T-helper 22 cell (primary cell): ENCODE data around the gene SPNS2.

Source experiments
- DNase-seq: peaks from one replicate; pipeline ENCODE4 v3.0.0-alpha.2; 2020; ENCODE audit warnings: low read depth

Gene SPNS2

DNA sequence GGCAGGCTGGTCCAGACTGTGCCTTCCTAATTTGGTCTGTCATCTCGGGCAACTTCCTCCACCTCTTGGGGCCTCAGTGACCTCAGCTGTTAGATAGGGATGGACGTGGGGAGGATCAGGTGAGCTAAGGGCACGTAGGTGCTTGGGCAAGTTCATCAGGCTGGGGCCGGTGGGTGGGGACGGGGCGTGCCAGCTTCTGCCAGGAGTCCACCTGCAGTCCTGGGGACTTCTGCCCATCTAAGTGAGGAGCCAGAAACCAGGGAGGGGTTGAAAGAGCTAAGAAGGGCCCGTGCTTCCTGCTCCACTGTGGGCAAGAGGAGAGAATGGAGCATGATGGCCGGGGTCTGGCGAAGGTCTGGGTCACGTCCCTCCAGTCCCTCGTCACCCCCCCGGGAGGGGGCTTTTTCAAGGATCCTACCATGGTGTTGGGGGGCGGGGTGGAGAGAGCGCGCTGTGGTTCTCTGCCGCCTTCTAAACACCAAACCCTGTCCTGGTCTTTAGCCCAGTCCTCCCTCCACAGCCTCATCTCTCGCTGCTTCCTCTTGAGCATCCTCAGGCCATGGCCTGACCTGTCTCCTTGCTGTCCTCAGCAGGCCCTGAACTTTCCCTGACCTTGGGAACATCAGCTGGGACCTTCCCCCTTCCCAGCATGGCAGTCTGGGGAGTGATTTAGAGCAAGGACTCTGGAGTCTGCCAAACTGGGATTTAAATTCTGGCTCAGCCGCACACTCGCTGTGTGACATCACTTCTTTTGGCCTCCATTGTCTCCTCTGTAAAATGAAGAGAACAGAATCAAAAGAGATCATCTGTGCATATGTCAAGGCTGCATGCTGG lies 21.6 kb downstream of the SPNS2 start:
- no peak for DNase-seq

DNA sequence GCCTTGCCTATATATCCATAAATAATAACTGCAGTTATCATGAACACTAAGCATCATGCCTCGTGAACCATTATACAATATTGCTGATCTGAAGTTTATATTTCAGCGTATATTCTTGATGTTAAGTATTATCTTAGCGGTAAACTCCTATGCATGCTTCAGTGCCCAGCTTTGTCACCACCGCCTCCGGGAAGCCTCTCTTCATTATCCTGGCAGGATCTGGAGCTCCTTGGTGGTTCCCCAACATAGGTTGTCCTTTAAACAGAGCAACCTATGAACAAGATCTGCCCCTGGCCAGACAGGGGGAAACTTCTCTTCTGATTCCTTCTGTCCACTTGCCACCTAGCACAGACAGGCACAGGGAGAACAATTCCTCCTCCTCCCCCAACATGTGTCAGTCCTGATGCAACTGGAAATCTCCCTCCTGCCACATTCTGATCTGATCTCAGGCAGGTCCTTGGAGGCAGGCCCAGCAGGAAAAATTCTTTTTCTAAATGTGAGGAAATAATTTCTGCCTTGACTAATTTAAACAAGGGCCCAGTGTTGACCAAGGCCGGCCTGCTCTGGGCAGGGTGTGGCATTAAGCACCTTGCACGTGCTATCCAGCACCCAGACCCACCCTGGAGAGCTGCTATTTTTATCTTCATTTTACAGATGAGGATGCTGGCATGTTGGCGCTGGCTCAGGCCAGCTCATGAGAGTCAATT lies 22.4 kb downstream of the SPNS2 start:
- DNase-seq = no peak

DNA sequence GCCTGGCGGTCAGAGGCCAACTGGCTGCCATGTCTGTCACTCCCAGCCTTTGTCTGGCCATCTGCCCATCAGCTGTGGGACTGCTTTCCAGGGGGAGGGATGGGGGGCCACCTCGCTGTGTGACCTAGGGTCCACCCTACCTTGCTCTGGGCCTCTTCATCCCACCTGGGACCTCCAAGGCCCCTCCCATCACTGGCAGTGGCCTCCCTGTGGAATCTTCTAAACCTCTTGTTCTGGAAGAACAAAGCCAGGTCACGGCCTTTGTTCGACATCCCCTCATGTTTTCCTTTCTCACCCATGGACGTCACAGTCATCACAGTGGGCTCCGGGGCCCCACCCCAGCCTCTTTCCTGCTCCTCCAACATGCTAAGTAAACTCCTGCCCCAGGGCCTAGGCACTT lies 24.0 kb downstream of the SPNS2 start:
- no peak for DNase-seq

DNA sequence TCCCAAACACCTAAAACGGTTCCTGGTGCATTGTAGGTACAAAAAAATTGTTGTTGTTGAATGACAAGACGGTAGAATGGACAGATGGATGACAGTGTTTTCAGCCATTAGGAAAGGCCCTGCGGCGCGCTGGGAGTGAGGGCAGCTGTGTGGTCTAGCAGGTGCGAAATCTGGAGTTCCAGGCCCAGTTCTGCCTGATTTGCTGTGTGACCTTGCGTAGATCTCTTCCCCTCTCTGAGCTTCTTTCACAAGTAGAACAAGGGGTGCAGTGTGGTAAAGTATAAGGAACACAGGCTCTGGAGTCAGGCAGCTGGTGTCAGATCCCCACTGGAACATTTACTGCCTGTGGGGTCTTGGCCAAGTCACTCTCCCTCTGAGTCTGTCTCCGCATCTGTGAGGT lies 25.3 kb downstream of the SPNS2 start:
- no peak for DNase-seq

DNA sequence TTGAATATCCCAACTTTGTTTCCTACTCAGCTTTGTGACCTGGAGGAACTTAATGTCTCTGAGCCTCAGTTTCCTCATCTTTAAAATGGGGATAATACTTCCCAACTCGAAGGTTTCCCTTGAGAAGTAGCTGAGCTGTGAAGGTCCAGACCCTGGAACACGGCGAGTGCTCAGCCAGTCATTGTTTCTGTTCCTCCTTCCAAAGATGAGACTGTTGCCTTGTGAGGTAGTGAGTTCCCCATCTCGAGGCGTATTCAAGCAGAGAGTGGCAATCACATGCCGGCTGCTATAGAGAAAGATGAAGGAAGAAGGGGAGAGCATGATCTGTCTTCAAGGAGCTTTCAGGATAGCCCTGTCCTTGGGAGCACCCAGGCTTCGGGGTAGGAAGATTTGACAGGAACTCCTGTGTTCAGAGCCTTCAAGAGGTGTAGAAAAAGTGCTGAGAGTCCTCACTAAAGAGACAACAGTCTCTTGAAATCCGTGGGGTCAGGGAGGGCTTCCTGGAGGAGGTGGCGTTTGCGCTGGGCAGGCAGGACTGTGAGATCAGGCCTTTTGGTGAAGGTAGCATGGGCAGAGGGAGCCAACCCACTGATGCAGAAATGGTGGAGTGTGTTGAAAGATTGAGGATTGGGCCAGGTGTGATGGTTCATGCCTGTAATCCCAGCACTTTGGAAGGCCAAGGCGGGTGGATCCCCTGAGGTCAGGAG lies 27.2 kb downstream of the SPNS2 start:
- DNase-seq = no peak

DNA sequence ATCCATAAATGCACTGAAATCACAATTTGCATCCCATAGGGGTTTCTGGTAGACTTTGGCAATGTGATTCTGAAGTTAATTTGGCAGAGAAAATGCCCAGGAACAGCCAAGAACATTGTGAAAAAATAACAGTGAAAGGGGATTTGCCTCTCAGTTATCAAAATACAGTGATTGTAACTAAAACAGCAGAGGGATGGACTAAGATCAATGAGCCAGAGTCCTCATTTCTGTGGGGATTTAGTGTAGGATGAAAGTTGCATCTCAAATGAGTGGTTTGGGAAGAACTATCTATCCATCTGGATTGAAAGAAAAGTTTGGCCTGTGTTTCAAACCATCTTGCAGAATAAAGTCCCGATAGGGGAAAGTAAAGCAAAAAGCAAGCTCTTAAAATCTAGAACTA lies 28.5 kb downstream of the SPNS2 start:
- no peak for DNase-seq

DNA sequence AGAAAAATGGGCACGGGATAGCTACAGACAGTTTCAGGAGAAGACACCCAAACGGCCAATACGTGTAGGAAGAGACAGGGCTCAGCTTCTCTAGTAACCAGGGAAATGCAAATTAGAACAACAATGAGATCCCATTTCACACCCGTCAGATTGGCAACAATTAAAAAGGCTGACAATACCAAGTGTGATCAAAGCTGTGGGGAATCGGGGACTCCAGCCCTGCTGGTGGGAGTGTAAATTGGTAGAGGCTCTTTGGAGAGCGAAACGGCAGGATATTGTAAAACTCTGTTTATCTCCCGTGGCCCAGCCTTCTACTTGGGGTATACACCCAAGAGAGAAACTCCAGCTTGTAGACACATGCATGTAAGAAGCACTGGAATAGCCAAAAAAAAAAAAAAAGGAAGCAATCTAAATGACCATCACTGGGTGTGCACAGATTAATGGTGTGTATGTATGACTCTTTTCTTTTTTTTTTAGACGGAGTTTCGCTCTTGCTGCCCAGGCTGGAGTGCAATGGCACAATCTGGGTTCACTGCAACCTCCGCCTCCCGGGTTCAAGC lies 29.0 kb downstream of the SPNS2 start:
- DNase-seq = no peak

DNA sequence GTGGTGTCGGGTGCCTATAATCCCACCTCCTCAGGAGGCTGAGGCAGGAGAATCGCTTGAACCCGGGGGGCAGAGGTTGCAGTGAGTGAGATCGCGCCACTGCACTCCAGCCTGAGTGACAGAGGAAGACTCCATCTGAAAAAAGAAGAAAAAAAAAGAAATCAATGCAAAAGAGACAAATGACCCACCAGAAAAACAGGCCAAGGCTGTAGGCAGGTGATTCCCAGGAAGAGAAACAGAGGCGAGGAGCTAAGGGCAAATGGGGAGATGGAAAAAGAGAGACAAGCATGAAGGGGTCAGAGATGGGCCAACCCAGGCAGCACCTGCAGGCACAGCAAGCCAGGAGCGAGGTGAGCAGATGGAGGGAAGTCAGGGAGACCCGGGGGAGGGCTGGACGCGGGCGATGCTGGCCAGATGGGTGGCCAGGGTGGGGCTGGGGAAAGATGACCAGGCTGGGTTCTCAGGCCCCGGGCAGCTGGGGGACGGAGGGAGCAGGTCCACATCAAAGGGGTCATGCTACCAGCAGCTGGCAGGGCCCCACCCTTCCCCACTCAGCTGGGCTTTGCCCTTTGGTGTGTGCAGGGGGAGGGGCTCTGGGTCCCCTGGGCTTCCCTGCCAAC lies 31.0 kb downstream of the SPNS2 start:
- no peak for DNase-seq

DNA sequence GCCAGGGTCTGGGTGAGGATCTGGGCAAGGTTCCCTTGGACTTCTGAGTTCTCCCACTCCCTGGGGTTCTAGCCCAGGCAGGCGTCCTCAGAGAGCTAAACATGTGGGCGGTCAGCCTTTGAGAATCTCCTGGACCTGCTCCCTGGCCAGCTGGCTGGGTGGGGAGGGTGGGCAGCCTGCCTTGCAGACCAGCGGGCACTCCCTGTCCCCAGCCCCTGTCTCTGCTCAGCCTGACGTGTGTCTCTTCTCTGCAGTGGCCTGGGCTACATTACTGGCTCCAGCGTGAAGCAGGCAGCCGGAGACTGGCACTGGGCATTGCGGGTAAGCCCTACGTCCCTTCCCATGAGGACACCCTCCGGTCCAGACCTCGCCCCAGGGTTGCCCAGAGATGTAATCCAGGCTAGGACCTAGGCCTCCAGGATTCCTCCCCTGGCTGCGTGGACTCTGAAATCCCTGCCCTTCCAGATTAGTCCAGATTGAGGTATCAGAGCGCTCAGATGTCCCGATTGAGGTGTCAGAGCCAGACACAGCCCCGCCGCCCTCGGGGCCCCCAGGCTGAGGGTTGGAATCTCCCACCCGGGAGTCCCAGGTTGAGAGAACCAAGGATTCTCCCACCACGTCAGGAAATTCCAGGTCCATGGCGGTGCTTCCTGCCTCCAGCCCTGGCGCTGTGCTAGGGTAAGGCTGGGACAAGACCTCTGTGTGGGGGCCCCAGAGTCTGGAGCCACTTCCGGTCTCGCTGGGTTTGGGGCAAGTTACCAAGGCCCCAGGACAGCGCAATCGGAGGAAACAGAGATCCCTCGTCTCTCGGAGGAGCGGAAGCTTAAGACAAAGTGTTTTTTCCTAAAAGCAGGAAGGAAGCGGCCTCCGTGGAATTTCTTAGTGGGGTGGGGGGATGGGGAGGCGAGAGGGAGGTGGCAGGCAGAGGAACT lies 32.4 kb downstream of the SPNS2 start:
- DNase-seq = no peak

DNA sequence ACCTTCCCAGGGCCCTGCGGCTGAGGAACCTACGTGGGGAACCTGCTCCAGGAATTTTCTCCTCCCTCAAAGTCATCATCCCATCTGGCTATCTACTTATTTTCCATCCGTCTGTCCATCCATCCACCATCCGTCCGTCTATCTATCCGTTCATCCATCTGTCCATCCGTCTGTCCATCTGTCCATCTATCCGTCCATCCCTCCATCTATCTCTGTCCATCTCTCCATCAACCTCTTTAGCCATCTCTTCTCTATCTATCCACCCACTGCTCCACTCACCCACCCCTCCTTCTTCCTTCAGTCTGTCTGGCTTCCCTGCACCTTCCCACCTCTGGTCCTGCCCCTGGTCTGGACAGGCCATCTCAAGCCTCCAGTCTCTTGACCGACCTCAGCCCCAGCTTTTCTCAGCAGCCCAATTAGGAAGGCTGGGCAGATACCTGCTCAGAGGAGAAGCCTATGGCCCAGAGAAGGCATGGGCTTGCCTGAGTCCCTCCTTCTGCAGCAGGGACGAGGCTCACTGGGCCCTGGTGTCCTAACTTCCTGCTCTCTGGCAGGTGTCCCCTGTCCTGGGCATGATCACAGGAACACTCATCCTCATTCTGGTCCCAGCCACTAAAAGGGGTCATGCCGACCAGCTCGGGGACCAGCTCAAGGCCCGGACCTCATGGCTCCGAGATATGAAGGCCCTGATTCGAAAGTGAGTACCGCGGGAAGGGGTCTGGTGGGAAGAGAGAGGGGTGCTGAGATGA lies 33.5 kb downstream of the SPNS2 start:
- DNase-seq = no peak

DNA sequence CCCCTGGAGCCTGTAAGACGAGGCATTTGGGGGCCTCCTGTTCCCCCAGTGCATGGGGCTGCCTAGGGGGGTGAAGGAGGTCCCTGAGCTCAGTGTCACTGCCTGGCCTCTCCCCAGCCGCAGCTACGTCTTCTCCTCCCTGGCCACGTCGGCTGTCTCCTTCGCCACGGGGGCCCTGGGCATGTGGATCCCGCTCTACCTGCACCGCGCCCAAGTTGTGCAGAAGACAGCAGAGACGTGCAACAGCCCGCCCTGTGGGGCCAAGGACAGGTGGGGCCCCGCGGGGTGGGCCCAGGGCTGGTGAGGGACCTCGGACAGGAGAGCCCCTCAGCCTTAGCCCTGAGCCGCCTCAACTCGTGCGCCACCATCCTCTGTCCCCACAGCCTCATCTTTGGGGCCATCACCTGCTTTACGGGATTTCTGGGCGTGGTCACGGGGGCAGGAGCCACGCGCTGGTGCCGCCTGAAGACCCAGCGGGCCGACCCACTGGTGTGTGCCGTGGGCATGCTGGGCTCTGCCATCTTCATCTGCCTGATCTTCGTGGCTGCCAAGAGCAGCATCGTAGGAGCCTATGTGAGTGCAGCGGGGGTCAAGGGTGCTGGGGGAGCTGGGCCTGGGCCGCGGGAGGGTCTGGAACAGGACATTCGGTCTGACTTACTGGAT lies 34.3 kb downstream of the SPNS2 start:
- no peak for DNase-seq

DNA sequence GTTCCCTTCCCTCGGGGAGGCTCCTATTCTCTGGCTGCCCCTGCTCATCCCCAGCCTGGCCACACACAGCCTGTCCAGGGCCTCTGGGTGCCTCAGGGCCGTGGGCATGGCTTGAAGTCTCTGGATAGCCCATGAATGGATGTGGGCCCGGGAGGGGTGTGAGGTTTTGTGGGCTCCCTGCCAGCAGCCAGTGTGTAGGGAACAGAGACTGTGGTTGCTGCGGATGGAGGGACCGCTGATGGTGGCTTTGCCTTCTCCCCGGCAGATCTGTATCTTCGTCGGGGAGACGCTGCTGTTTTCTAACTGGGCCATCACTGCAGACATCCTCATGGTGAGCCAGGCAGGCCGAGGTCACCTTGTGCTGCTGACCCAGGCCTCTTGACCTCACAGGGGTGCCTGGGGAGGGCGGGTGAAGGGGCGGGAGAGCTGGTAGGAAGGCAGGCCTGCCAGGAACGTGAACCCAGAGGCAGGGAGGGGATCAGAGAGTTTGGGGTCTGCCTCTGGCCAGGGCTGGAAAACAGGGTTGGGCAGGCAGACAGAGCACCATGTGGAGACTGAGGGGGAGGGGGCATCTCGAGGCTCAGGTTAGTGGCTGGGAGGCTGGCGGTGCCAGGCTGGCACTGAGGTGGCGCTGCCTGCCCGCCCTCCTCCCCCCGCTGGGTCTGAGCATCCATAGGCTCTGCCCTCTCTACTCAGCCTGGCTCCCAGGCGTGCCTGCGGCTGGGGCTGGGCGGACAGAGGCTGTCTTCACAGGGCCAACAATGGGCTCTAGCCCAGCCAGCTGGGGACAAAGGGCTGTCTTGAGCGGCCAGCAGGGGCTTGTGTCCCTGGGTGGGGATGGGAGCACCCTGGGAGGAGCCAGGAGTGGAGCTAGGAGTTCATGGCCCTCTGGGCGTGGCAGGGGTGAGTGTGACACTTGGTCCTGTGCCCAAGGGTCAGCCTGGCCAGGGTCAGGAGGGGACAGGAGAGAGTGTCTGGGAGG lies 35.1 kb downstream of the SPNS2 start:
- no peak for DNase-seq

DNA sequence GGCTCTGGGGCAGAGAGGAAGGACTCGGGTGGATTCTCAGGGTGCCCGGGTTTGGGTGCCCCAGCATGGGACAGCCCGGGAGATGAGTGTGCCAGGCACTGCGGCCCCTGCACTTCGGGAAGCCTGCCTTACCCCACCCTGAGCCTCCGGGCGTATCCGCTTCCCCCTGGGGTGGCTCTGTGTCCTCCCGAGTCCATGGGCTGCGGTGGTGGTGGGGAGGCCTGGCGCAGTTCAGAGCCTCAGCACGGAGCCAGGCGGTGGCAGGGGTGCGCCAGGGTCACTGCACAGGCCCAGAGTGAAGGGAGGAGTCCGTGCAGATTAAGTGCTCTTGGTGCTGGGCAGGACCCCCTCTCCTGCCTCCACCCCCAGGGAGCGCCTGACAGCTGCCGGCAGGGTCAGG lies 35.8 kb downstream of the SPNS2 start:
- DNase-seq = no peak

DNA sequence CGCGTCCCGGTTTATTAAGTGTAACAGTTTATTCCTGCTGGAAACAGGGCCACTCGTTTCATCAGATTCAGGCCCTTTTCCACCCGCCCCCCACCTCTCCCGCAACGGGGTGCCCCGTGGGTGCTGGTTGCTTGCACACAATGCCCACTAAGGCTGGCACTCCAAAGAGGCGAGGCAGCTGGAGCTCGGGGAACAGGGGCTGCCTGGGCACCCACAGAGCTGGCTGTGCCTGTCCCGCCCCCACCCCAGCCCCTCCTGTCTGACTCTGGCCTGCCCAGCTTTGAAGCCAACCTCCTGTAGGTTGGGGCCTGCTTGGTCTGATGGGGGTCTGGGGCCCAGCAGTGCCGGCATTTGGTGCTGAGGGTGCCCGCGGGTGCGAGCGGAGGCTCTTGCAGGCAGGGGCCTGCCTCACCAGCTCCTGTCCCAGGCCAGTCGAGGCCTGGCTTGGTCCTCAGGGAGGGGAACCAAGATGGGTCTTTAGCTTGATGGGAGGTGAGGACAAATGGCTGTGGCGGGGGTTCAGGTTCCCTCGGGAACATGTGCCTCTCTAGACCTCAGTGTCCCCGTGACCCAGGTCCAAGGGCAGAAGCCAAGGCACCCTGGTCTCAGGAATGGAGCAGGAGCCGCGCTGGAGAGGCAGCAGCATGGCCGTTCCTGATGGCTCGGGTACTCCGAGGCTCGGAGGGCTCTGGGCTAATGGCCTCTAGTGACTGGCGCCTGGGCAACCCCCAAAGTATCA lies 36.4 kb downstream of the SPNS2 start:
- no peak for DNase-seq

DNA sequence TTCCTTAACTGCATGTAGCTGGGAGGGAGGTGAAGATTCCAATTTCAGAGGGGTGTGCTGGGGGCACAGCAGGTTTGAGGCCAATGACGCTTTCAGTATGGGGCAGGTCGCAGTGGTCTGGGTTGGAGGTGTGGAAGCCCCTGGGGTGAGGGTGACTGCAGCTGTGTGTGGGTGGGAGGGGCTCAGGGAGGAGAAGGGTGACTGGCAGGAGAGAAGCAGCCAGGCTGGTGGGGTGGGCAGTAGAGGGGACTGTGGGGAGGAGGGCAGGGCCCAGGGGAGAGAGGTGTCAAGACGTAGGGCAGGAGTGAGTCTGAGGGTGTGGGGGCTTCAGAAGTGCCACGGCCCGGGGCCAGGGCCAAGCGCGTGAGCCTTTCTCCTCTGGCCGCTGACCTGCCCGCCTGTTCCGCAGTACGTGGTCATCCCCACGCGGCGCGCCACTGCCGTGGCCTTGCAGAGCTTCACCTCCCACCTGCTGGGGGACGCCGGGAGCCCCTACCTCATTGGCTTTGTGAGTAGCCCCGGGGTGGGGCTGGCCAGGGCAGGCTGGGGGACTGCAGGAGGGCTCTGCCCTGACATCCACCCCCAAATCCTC lies 37.1 kb downstream of the SPNS2 start:
- DNase-seq = no peak

DNA sequence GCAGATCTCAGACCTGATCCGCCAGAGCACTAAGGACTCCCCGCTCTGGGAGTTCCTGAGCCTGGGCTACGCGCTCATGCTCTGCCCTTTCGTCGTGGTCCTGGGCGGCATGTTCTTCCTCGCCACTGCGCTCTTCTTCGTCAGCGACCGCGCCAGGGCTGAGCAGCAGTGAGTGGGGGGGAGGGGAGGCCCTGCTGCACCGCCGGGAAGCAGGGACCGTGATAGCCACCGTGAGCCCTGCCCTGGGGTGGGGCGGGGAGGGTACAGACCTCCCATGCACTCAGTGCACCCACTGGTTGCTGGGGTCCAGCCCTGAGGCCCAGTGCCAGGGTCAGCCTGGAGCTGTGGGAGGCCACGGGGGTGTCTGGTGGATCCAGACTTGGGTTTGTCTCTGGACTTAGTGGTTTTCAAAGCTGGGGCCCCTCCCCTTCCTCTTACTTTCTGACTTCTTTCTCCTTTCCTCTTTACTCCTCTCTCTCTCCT lies 37.6 kb downstream of the SPNS2 start:
- no peak for DNase-seq

DNA sequence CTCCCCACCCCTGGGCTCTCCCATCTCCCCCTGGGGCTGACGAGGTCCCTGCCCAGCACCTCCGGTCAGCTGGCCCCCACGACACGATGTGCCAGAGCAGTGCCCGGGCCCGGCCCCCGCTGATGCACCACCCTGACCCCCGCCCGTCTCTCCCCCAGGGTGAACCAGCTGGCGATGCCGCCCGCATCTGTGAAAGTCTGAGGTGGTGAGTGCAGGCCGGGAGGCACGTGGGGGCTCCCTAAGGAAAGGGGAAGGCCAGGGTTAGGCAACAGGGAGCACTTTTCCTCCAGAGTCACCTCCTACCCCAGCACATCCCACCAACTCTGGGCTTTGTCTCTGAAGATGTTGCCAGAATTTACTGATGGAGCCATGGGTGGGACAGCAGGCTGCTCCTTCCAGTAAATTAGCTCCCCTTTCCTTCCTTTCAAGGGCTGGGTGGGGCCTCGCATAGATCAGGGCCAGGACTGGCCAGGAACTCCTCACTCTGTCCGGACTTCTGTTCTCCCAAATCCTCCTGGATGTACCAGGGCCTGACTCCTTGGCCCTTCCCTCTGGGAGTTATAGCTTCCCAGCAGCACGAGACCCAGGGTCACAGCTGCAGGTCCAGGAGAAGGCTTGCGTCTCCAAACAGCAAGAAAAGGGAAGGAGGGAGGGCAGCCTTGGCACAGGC lies 38.2 kb downstream of the SPNS2 start:
- DNase-seq = no peak
